ELR (cell line): ENCODE data around the gene SLC37A3.
"Not testable (repeated sequence)": the region's sequence is repeated elsewhere in the genome, so short reads cannot be mapped to it uniquely, and the experiment has no call there.

Experiments used
- DNase-seq: peaks from one replicate; pipeline ENCODE4 v3.0.0-alpha.2; 2015; ENCODE audit warnings: low read depth

The SLC37A3 gene

GRCh38 chr7:140347218-140347617 lies 51.1 kb downstream of the SLC37A3 start:
- no peak for DNase-seq

GRCh38 chr7:140345426-140345825 lies 52.9 kb downstream of the SLC37A3 start:
- DNase-seq, result no peak

- peak; percentile 21 for DNase-seq
These were observed 55.4 kb downstream of the SLC37A3 start for GRCh38 chr7:140342727-140343514.

GRCh38 chr7:140338959-140339358 lies 59.4 kb downstream of the SLC37A3 start:
- DNase-seq, result not testable (repeated sequence)

- no peak for DNase-seq
These were observed 63.8 kb downstream of the SLC37A3 start for GRCh38 chr7:140334341-140335057.

GRCh38 chr7:140333686-140334085 lies 64.6 kb downstream of the SLC37A3 start:
- no peak for DNase-seq

GRCh38 chr7:140333223-140333622 lies 65.1 kb downstream of the SLC37A3 start:
- no peak for DNase-seq

- no peak for DNase-seq
These were observed 67.7 kb downstream of the SLC37A3 start for GRCh38 chr7:140330595-140330994.

- no peak for DNase-seq
These were observed 68.2 kb downstream of the SLC37A3 start for GRCh38 chr7:140330128-140330527.

GRCh38 chr7:140327261-140327661 lies 71.1 kb downstream of the SLC37A3 start:
- DNase-seq, result no peak

GRCh38 chr7:140326116-140326928 lies 72.0 kb downstream of the SLC37A3 start:
- DNase-seq, result peak; percentile 63

GRCh38 chr7:140325600-140325999 lies 72.7 kb downstream of the SLC37A3 start:
- DNase-seq, result no peak

GRCh38 chr7:140324714-140325113 lies 73.6 kb downstream of the SLC37A3 start:
- no peak for DNase-seq

- DNase-seq, result no peak
These were observed 75.6 kb downstream of the SLC37A3 start for GRCh38 chr7:140322759-140323158.

- not testable (repeated sequence) for DNase-seq
These were observed 78.3 kb downstream of the SLC37A3 start for GRCh38 chr7:140320078-140320477.

GRCh38 chr7:140317999-140318398 lies 80.3 kb downstream of the SLC37A3 start:
- no peak for DNase-seq

GRCh38 chr7:140317597-140317996 lies 80.7 kb downstream of the SLC37A3 start:
- no peak for DNase-seq

GRCh38 chr7:140316165-140316661 lies 82.1 kb downstream of the SLC37A3 start:
- DNase-seq, result peak; percentile 73

GRCh38 chr7:140315498-140316164 lies 82.7 kb downstream of the SLC37A3 start:
- no peak for DNase-seq

- no peak for DNase-seq
These were observed 83.5 kb downstream of the SLC37A3 start for GRCh38 chr7:140314573-140315480.
